IPS-15b (cell line): ENCODE results near the gene COMMD1.
"Not testable (repeated sequence)": the region's sequence is repeated elsewhere in the genome, so short reads cannot be mapped to it uniquely, and the experiment has no call there.

Source experiments
- H3K27me3 ChIP-seq: one replicate; pipeline ENCODE4 v1.6.1; 2013; ENCODE audit warnings: low read length; ENCODE audit not compliant: control insufficient read depth, insufficient read depth
- H3K36me3 ChIP-seq: one replicate; pipeline ENCODE4 v1.6.1; 2013; ENCODE audit warnings: low read length; ENCODE audit not compliant: control insufficient read depth, insufficient read depth
- H3K4me1 ChIP-seq: one replicate; pipeline ENCODE4 v1.6.1; 2013; ENCODE audit warnings: mild to moderate bottlenecking, low read length; ENCODE audit not compliant: control insufficient read depth, insufficient read depth
- H3K4me3 ChIP-seq: one replicate; pipeline ENCODE4 v1.5.1; 2013; ENCODE audit warnings: low read depth, low read length
- H3K9ac ChIP-seq: one replicate; pipeline ENCODE4 v1.6.1; 2013; ENCODE audit warnings: low read depth, mild to moderate bottlenecking, low read length
- H3K9me3 ChIP-seq: one replicate; pipeline ENCODE4 v1.6.1; 2013; ENCODE audit warnings: mild to moderate bottlenecking, low read length; ENCODE audit not compliant: control insufficient read depth, insufficient read depth

Gene COMMD1

GRCh38 chr2:61888267-61889055, 17.0 kb upstream of the COMMD1 start, which contains the start of gene CCT4:
Gene CCT4, minus strand, starts transcription at chr2:61888656. Its CDS starts 149 bp downstream, at chr2:61888507.
- Histone ChIP-seq H3K9me3 (no peaks in the 10 kb centered on the region), H3K9ac (peak within 1 kb of the TSS; percentile 98), H3K4me3 (peak within 1 kb of the TSS; percentile 64)

GRCh38 chr2:61898810-61899209, 6.7 kb upstream of the COMMD1 start:
- Histone ChIP-seq H3K36me3 (no peaks in the 10 kb centered on the region), H3K27me3 (no peaks in the 10 kb centered on the region), H3K4me1 (no peaks in the 10 kb centered on the region), H3K4me3 (no peak overlapping the region), H3K9me3 (no peaks in the 10 kb centered on the region), H3K9ac (no peak overlapping the region)

More at GRCh38 chr2:61888267-61889055, 17.0 kb upstream of the COMMD1 start, which contains the start of gene CCT4:
- peaks cover 2% of the 10 kb centered on the region for H3K4me1 ChIP-seq
- H3K27me3 ChIP-seq: no peaks in the 10 kb centered on the region
- peaks cover 14% of the 10 kb centered on the region for H3K36me3 ChIP-seq

DNA sequence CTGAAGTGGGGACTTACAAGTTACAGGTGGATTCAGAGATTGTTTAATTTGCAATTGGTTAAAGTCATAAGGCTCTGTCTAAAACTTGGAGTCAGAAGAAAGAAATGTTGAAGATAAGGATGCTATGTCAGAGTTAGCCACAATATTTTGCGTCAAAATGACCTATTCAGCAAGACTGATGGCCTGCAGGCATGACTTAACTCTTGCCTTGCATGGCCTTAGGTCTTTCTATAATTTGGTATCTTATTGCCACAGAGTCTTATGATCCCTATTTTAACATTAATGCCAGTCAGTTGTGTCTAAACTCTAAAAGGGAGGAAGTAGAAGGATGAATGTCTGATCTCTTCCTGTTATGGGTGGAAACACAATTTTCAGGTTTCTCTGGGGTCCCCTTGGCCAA, 5.2 kb upstream of the COMMD1 start:
- no peaks in the 10 kb centered on the region for H3K27me3 ChIP-seq
- no peak overlapping the region for H3K9ac ChIP-seq
- no peak overlapping the region for H3K4me3 ChIP-seq
- no peaks in the 10 kb centered on the region for H3K9me3 ChIP-seq
- no peaks in the 10 kb centered on the region for H3K36me3 ChIP-seq
- no peaks in the 10 kb centered on the region for H3K4me1 ChIP-seq

- Histone ChIP-seq H3K27me3 (no peaks in the 10 kb centered on the region), H3K4me1 (no peaks in the 10 kb centered on the region), H3K4me3 (peak overlapping the region; percentile 97), H3K36me3 (no peaks in the 10 kb centered on the region), H3K9ac (peak overlapping the region; percentile 89), H3K9me3 (no peaks in the 10 kb centered on the region)
These were observed 654 bp downstream of the COMMD1 start for GRCh38 chr2:61906186-61906470.

DNA sequence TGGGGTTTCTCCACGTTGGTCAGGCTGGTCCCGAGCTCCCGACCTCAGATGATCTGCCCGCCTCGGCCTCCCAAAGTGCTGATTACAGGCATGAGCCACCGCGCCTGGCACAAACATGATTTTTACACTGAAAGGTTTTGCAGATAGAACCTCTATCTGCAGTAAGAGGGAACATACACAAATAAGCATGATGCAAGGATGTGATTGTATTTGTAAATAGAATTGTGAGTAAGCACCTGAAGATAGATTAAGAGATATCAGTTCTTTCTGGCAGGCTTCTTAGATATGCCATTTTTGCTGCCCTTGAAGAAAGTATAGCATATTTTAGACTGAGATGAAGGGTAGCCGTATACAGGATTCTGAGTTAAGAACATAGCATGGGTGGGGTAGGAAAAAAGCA, 3.6 kb downstream of the COMMD1 start:
- H3K36me3 ChIP-seq: no peaks in the 10 kb centered on the region
- H3K9ac ChIP-seq: no peak overlapping the region
- no peak overlapping the region for H3K4me3 ChIP-seq
- H3K9me3 ChIP-seq: no peaks in the 10 kb centered on the region
- no peaks in the 10 kb centered on the region for H3K4me1 ChIP-seq
- H3K27me3 ChIP-seq: no peaks in the 10 kb centered on the region

GRCh38 chr2:61910603-61911002, 5.1 kb downstream of the COMMD1 start:
- no peaks in the 10 kb centered on the region for H3K9me3 ChIP-seq
- no peaks in the 10 kb centered on the region for H3K4me1 ChIP-seq
- H3K9ac ChIP-seq: no peak overlapping the region
- H3K4me3 ChIP-seq: no peak overlapping the region
- no peaks in the 10 kb centered on the region for H3K27me3 ChIP-seq
- no peaks in the 10 kb centered on the region for H3K36me3 ChIP-seq

GRCh38 chr2:61911510-61911909, 6.0 kb downstream of the COMMD1 start:
- H3K27me3 ChIP-seq: no peaks in the 10 kb centered on the region
- no peak overlapping the region for H3K4me3 ChIP-seq
- H3K9ac ChIP-seq: no peak overlapping the region

DNA sequence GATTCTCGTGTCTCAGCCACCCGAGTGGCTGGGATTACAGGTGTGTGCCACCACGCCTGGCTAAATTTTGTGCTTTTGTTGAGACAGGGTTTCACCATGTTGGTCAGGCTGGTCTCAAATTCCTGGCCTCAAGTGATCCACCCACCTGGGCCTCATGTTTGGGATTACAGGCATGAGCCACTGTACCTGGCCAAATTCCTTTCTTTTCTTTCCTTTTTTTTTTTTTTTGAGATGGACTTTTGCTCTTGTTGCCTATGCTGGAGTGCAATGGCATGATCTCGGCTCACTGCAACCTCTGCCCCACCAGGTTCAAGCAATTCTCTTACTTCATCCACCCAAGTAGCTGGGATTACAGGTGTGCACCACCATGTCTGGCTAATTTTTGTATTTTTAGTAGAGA, 9.3 kb downstream of the COMMD1 start:
- H3K4me1 ChIP-seq, H3K4me3 ChIP-seq, H3K9ac ChIP-seq, H3K27me3 ChIP-seq, H3K36me3 ChIP-seq, H3K9me3 ChIP-seq: not testable (repeated sequence)

More at GRCh38 chr2:61911510-61911909, 6.0 kb downstream of the COMMD1 start:
- Histone ChIP-seq H3K36me3 (no peaks in the 10 kb centered on the region), H3K9me3 (no peaks in the 10 kb centered on the region), H3K4me1 (no peaks in the 10 kb centered on the region)

- Histone ChIP-seq H3K4me3 (no peak overlapping the region), H3K9me3 (no peaks in the 10 kb centered on the region), H3K9ac (no peak overlapping the region), H3K36me3 (no peaks in the 10 kb centered on the region), H3K27me3 (no peaks in the 10 kb centered on the region), H3K4me1 (peaks cover 3% of the 10 kb centered on the region)
These were observed 15.1 kb downstream of the COMMD1 start for GRCh38 chr2:61920548-61920947.

DNA sequence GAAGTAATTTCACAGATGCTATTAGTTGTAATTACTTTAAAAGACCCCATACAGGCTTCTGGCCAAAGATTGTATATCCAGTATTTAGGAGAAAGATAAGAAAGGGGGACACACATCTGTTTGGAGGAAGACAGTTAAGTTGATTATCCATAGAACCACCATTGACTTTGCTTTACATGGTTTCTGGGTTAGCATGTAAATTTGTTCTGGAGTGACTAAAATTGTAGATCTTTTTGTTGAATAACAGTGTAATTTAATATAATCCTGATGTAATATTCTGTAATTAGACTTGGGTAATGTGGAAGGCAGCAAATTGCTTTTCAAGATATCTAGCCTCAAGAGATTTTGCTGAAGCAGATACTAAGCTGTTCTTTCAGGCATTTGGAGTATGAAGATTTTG, 17.2 kb downstream of the COMMD1 start:
- no peak overlapping the region for H3K4me3 ChIP-seq
- H3K9ac ChIP-seq: no peak overlapping the region
- no peaks in the 10 kb centered on the region for H3K36me3 ChIP-seq
- no peaks in the 10 kb centered on the region for H3K9me3 ChIP-seq
- no peaks in the 10 kb centered on the region for H3K27me3 ChIP-seq
- peaks cover 3% of the 10 kb centered on the region for H3K4me1 ChIP-seq

DNA sequence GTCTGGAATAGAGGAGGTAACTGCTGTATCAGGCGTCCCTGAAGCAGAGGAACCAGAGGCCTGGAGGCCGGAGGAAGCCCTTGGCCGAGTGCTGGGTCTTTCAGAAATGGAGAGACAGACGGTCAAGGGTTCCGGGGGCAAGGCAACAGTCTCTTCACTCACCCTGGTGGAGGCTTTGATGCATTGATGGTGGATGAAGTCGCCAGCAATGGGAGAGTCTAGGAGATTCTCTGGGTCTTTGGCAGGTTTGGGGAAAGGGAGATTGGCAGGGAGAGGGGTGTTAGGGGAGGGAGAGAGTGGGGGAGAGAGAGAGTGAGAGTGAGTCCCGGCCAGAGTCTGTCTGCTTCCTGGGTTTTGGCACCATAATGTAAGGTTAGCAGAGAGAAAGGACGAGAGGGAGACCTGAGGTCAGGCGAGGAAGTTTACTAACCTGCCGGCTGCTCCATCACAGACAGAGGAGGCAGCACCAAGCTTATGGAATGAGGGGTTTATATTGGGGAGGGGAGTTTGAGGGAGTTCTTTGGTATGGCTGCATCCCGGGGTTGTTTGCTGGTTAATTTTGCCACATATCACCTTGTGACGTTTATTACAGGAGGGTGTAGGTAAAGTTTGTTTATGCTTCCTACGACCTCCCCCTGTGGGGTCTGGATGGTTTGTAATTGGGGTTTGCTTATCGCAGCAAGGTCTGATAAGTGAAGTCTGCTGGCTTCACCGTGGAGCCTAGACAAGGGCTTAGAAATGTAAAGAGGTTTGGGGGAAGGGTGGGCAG, 19.6 kb downstream of the COMMD1 start:
- Histone ChIP-seq H3K9ac (no peak overlapping the region), H3K4me1 (peaks cover 5% of the 10 kb centered on the region), H3K36me3 (no peaks in the 10 kb centered on the region), H3K4me3 (no peak overlapping the region), H3K27me3 (no peaks in the 10 kb centered on the region), H3K9me3 (no peaks in the 10 kb centered on the region)
